ENCODE results near the gene ZBTB38.

ZBTB38 gene

GRCh38 chr3:141388823-141389621, 20.7 kb downstream of the ZBTB38 start:
- DNase-seq = no peak

GRCh38 chr3:141389703-141390102, 21.4 kb downstream of the ZBTB38 start:
- no peak for DNase-seq

- no peak for DNase-seq
These were observed 22.4 kb downstream of the ZBTB38 start for GRCh38 chr3:141390747-141391146.

GRCh38 chr3:141391298-141391990, 23.1 kb downstream of the ZBTB38 start:
- DNase-seq = no peak

- no peak for DNase-seq
These were observed 23.6 kb downstream of the ZBTB38 start for GRCh38 chr3:141391991-141392316.

- DNase-seq = peak; percentile 32 to 66
These were observed 24.1 kb downstream of the ZBTB38 start for GRCh38 chr3:141392416-141392815.

GRCh38 chr3:141392897-141393734, 24.8 kb downstream of the ZBTB38 start:
- no peak for DNase-seq

- DNase-seq = no peak
These were observed 25.4 kb downstream of the ZBTB38 start for GRCh38 chr3:141393735-141394076.

- no peak for DNase-seq
These were observed 26.3 kb downstream of the ZBTB38 start for GRCh38 chr3:141394560-141394959.

- DNase-seq = no peak
These were observed 26.8 kb downstream of the ZBTB38 start for GRCh38 chr3:141395005-141395589.

- DNase-seq = no peak
These were observed 29.7 kb downstream of the ZBTB38 start for GRCh38 chr3:141397996-141398395.

GRCh38 chr3:141399200-141399599, 30.9 kb downstream of the ZBTB38 start:
- no peak for DNase-seq

GRCh38 chr3:141400073-141400971, 32.0 kb downstream of the ZBTB38 start:
- DNase-seq = no peak

GRCh38 chr3:141401095-141401494, 32.8 kb downstream of the ZBTB38 start:
- DNase-seq = no peak

GRCh38 chr3:141401573-141402475, 33.5 kb downstream of the ZBTB38 start:
- no peak for DNase-seq

GRCh38 chr3:141402476-141403171, 34.3 kb downstream of the ZBTB38 start:
- no peak for DNase-seq

- no peak for DNase-seq
These were observed 35.3 kb downstream of the ZBTB38 start for GRCh38 chr3:141403576-141403975.

- no peak for DNase-seq
These were observed 36.7 kb downstream of the ZBTB38 start for GRCh38 chr3:141405025-141405424.

GRCh38 chr3:141405591-141405990, 37.3 kb downstream of the ZBTB38 start:
- DNase-seq = no peak

- no peak for DNase-seq
These were observed 38.0 kb downstream of the ZBTB38 start for GRCh38 chr3:141406265-141406664.
